Measurements from ENCODE around the gene EIF4EBP2.

- TF ChIP-seq CTCF (IDR thresholded peaks at IDR 0.05) (no peak), POLR2A (IDR thresholded peaks at IDR 0.05) (no peak)
These were observed 14.8 kb downstream of the EIF4EBP2 start for GRCh38 chr10:70418713-70419112.
